GM23248 (cell line): Measurements from ENCODE around the gene KIF5A.
"Not testable (repeated sequence)": the region's sequence is repeated elsewhere in the genome, so short reads cannot be mapped to it uniquely, and the experiment has no call there.

ENCODE experiments used
- EZH2 ChIP-seq: fragments of 200-600 bp; sonication (generic); IDR thresholded peaks from 2 replicates; pipeline ENCODE4 v1.6.1; 2018; ENCODE audit warnings: antibody characterized with exemption, mild to moderate bottlenecking; ENCODE audit not compliant: insufficient read depth, poor library complexity, severe bottlenecking
- EZH2phosphoT487 ChIP-seq: fragments of 200-600 bp; sonication (generic); IDR thresholded peaks from 2 replicates; pipeline ENCODE4 v1.6.1; 2018; ENCODE audit warnings: antibody characterized with exemption, moderate library complexity, mild to moderate bottlenecking, low read depth; ENCODE audit not compliant: insufficient read depth

- TF ChIP-seq EZH2, EZH2phosphoT487: not testable (repeated sequence)
These were observed 20.6 kb downstream of the KIF5A start for GRCh38 chr12:57570438-57570837.
